22Rv1 (cell line): ENCODE measurements around the gene ASB2.

Experiments used
- ZFX ChIP-seq: fragments of 450-650 bp; IDR thresholded peaks from 2 replicates; pipeline ENCODE4 v1.6.1; 2017; ENCODE audit warnings: antibody characterized with exemption, borderline replicate concordance
- TF ChIP-seq, protein P1 (sequence below): fragments of 450-650 bp; IDR thresholded peaks from 2 replicates; pipeline ENCODE4 v1.5.1; 2017; ENCODE audit warnings: mild to moderate bottlenecking

DNA sequence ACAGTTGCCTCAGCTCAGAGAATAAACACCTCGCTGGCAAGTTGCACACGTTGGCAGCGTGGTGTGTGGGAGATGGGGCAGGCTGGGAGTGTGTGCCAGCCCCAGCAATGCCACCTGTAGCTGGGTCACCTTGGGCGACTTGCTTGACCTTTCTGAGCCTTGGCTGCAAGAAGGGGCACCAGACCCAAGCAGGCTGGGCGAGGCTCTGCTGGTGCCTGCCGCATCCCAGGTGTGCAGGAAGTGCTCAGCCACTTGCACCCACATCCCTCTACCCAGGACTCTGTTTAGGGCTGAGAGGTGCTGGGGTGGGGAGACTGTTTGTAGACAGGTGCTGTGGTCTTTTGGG, 48.6 kb downstream of the ASB2 start:
- TF ChIP-seq, protein P1, sequence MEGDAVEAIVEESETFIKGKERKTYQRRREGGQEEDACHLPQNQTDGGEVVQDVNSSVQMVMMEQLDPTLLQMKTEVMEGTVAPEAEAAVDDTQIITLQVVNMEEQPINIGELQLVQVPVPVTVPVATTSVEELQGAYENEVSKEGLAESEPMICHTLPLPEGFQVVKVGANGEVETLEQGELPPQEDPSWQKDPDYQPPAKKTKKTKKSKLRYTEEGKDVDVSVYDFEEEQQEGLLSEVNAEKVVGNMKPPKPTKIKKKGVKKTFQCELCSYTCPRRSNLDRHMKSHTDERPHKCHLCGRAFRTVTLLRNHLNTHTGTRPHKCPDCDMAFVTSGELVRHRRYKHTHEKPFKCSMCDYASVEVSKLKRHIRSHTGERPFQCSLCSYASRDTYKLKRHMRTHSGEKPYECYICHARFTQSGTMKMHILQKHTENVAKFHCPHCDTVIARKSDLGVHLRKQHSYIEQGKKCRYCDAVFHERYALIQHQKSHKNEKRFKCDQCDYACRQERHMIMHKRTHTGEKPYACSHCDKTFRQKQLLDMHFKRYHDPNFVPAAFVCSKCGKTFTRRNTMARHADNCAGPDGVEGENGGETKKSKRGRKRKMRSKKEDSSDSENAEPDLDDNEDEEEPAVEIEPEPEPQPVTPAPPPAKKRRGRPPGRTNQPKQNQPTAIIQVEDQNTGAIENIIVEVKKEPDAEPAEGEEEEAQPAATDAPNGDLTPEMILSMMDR, result no peak
- TF ChIP-seq ZFX, result no peak
